Gastroesophageal sphincter (tissue), 2 donors: ENCODE data around the gene NRXN3.

Experiments
- EP300 ChIP-seq: sonication (generic); formaldehyde crosslinking; IDR thresholded peaks from one replicate; pipeline ENCODE4 v1.6.1; 2017; ENCODE audit warnings: antibody characterized with exemption, mild to moderate bottlenecking
- POLR2AphosphoS5 ChIP-seq: sonication (generic); formaldehyde crosslinking; IDR thresholded peaks from one replicate; pipeline ENCODE4 v1.6.1; 2017; ENCODE audit warnings: antibody characterized with exemption

DNA sequence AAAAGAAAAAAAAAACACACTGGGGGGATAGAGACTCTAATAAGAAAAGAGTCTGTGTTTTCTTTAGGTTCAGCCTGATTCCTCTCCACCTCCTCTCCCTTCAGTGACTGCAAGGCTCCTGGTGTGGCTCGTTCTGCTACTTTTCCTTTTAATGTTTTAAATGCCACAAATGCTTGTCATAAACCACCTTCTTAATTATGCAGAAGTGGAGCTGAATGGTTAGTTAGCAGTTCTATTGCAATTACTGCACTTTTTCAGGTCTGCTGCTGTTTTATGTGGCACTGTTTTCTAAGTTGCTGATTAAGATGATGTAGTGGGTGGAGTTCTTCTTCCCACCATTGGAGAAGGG lies 1163.0 kb downstream of the NRXN3 start:
- TF ChIP-seq EP300 (no peak), POLR2AphosphoS5 (no peak)
